OCI-LY1 (cell line): ENCODE data around the gene ENTPD2.

Source experiments
- CTCF ChIP-seq: fragments of 200-600 bp; sonication (generic), shearing (Covaris generic); IDR thresholded peaks from 2 replicates; pipeline ENCODE4 v1.5.1; 2017; ENCODE audit warnings: mild to moderate bottlenecking, antibody characterized with exemption, low read length, moderate library complexity, mixed read lengths
- EZH2 ChIP-seq: fragments of 200-600 bp; sonication (generic), shearing (Covaris generic); IDR thresholded peaks from 2 replicates; pipeline ENCODE4 v1.8.0; 2017; ENCODE audit warnings: borderline replicate concordance, mixed run types, mild to moderate bottlenecking, antibody characterized with exemption, low read length, moderate library complexity, mixed read lengths

- TF ChIP-seq CTCF (no peak), EZH2 (no peak)
Measured at GRCh38 chr9:137027369-137028262, 26.2 kb downstream of the ENTPD2 start, which contains the start of gene ABCA2.
